Measurements from ENCODE around the gene TMEM108.

The TMEM108 gene

GRCh38 chr3:133296981-133297380 is 258.8 kb downstream of the TMEM108 start:
- H3K27ac ChIP-seq: no peak overlapping the region
- no peak for DNase-seq (ENCODE audit: low read depth, low spot score)

DNA sequence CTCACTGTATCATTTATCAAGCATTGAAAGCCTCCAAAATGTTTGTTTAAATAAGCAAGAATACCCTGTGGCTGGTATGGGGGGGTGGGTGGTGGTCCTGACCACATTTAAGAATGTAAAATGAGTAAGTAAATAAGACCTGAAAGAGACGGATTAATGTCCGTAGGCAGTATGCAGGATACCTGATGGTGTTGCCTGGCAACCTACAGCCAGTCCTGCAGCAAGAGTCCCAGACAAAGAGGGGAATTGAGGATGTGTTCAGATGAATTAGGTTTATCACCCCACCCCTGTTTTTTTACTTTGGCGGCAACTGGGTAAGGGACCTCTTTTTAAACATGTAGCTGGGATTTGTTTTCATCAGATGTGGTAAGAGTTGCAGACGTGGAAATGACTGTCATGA is 261.9 kb downstream of the TMEM108 start:
- DNase-seq (ENCODE audit: low read depth, low spot score): no peak
- H3K27ac ChIP-seq: no peak overlapping the region

DNA sequence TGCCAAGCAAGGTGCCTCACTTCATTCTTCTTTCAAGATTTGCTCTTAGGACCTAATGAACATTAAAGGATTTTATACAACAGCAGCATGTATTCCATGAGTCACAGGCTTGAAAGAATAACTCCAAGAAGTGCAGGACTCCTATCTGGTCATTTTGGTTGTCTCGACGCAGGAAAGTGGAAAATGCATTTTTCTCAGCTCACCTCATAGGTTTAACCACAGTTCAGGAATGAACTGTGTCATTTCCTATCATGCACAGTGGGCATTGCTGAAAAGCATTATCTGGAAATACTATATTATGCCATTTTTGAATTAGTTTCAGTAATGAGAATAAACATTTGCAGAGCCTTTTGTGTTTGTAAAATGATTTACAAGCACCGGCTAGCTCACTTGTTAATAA is 263.0 kb downstream of the TMEM108 start:
- H3K27ac ChIP-seq: peak overlapping the region; percentile 7
- no peak for DNase-seq (ENCODE audit: low read depth, low spot score)

- H3K27ac ChIP-seq: peak overlapping the region; percentile 7
- no peak for DNase-seq (ENCODE audit: low read depth, low spot score)
Observed at GRCh38 chr3:133301731-133302130, 263.5 kb downstream of the TMEM108 start.

DNA sequence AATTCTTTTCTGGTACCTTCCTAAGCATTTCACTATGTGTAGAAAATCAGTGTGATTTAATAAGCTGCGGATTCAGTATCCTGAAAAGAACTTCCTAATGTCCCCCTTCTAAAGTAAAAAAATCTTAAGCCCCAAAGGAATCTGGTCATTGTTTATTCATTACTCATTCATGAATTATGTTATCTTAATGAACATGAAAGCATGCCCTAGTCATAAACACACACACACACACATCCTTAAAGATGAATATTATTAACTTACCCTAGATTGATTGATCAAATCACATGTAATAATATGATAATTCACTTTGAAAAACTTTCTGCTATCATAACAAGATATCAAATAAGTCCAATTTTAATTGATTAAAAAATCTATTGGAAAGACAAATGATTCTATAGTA is 265.2 kb downstream of the TMEM108 start:
- no peak overlapping the region for H3K27ac ChIP-seq
- DNase-seq (ENCODE audit: low read depth, low spot score): no peak

GRCh38 chr3:133317866-133318265 is 279.7 kb downstream of the TMEM108 start:
- no peak for DNase-seq (ENCODE audit: low read depth, low spot score)
- H3K27ac ChIP-seq: no peak overlapping the region

GRCh38 chr3:133328373-133328772 is 290.2 kb downstream of the TMEM108 start:
- H3K27ac ChIP-seq: no peak overlapping the region
- no peak for DNase-seq (ENCODE audit: low read depth, low spot score)

- DNase-seq (ENCODE audit: low read depth, low spot score): no peak
- no peak overlapping the region for H3K27ac ChIP-seq
Observed at GRCh38 chr3:133329626-133330025, 291.4 kb downstream of the TMEM108 start.

GRCh38 chr3:133330065-133330464 is 291.9 kb downstream of the TMEM108 start:
- DNase-seq (ENCODE audit: low read depth, low spot score): no peak

GRCh38 chr3:133330522-133330921 is 292.3 kb downstream of the TMEM108 start:
- DNase-seq (ENCODE audit: low read depth, low spot score): no peak

More at GRCh38 chr3:133330065-133330464, 291.9 kb downstream of the TMEM108 start:
- H3K27ac ChIP-seq: no peak overlapping the region

GRCh38 chr3:133354721-133355120 is 316.5 kb downstream of the TMEM108 start:
- no peak overlapping the region for H3K27ac ChIP-seq
- DNase-seq (ENCODE audit: low read depth, low spot score): no peak

More at GRCh38 chr3:133330522-133330921, 292.3 kb downstream of the TMEM108 start:
- no peak overlapping the region for H3K27ac ChIP-seq

DNA sequence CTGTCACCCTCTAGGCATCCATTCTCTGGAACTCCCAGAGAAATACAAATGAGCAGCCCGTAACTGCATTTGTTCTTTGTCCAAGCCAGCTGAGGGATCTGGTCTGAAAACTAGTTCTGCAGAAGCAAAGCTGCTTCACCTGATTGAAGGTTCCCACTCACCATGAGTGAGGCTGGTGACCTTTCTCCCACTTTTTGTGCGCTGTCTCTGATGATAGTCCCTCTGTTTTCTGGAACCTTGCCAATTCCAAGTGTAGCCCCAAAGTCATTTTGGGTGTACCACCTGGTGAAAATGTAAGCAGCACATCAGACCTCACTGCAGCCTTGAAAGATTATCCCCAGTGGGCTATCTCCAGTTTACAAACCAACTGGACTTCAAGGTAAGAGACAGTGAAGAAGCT is 322.3 kb downstream of the TMEM108 start:
- no peak overlapping the region for H3K27ac ChIP-seq
- DNase-seq (ENCODE audit: low read depth, low spot score): no peak

- no peak for DNase-seq (ENCODE audit: low read depth, low spot score)
- H3K27ac ChIP-seq: no peak overlapping the region
Observed at GRCh38 chr3:133361011-133361410, 322.8 kb downstream of the TMEM108 start.

DNA sequence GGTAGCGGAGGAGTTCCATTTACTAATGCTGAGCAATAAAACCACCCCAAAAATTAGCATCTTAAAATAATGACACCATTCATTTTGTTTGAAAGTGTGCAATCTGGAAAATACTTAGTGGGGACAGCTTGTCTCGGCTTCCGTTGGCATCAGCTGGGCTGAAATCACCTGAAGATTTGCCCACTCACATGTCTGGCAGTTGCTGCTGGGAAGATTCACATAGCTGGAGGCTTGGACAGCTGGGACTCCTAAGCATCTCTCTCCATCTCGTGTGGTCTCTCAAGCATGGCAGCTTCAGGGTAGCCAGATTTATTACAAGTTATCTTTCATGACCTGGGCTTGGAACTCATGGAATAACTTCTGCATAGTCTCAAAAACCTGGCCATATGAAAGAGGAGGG is 323.2 kb downstream of the TMEM108 start:
- H3K27ac ChIP-seq: no peak overlapping the region
- DNase-seq (ENCODE audit: low read depth, low spot score): no peak

GRCh38 chr3:133362539-133362938 is 324.3 kb downstream of the TMEM108 start:
- H3K27ac ChIP-seq: no peak overlapping the region
- DNase-seq (ENCODE audit: low read depth, low spot score): no peak

DNA sequence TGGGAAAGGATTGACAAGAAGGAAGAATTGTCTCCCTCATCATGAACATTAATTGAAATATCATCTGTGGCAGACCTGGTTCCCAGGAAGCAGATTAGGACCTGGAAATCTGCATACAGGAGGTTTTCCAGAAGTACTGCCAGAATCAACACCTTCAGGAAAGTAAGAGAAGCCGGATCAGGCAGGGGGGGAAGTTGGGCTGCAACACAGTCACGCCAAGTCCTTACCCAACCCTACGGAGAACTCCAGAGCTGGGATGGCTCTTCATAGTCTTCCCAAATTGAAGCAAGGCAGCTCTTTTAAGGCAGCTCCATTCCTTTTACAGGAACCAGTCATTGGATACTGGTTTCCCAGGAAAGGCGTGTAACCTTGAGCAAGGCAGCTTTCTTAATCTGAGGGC is 326.5 kb downstream of the TMEM108 start:
- H3K27ac ChIP-seq: no peak overlapping the region
- DNase-seq (ENCODE audit: low read depth, low spot score): no peak

DNA sequence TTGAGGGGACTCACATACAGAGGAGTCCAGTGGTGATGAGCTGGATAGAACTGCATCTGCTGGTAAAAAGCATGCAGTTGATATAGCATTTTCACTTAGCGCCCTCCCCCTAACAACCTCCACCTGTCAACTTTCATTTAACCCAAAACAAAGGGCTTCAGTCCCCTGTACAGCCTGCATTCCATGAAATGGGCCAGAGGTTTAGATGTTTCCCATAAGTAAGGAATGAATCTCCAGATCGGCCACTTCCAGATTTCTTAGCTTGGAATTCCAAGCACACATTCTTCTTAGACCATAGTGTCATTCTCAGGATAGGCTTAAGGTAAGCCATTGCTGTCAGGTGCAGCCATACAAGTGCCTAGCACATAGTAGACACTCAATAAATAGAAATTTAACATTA is 328.7 kb downstream of the TMEM108 start:
- DNase-seq (ENCODE audit: low read depth, low spot score): no peak
- H3K27ac ChIP-seq: no peak overlapping the region

GRCh38 chr3:133367403-133367802 is 329.2 kb downstream of the TMEM108 start:
- DNase-seq (ENCODE audit: low read depth, low spot score): no peak
- H3K27ac ChIP-seq: no peak overlapping the region

- DNase-seq (ENCODE audit: low read depth, low spot score): no peak
- no peak overlapping the region for H3K27ac ChIP-seq
Observed at GRCh38 chr3:133367956-133368355, 329.8 kb downstream of the TMEM108 start.

DNA sequence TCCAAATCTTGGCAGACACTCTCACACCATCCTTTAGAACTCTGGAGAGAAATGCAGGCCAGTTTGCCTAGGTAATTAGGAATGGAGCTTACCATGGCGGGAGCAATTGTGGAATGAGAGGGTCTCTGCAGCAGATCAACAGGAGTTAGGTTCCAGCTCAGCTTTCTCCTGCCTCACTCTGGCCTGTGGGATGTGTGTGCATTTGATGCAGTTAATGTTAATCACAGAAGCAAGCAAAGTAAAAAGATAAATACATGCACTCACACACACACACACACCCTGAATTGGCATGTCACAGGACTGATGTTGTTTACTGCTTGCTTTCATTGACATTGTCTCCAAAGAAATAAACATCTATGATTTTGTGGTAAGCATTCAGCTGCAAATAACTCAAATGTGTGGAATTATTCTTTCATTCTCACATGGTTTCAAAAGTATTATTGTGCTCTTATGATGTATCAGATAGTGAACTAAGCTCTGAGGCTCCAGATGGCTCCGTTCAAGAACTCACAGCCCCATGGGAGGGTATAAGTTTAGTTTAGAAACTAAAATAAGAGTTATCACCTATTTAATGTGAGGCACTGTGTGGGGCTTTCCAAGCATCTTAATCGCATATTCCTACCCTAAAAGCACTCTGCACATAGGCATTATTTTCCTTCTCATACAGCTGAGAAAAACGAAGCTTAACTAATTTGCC is 330.3 kb downstream of the TMEM108 start:
- no peak overlapping the region for H3K27ac ChIP-seq
- DNase-seq (ENCODE audit: low read depth, low spot score): no peak

GRCh38 chr3:133369068-133369440 is 330.9 kb downstream of the TMEM108 start:
- no peak overlapping the region for H3K27ac ChIP-seq
- no peak for DNase-seq (ENCODE audit: low read depth, low spot score)

DNA sequence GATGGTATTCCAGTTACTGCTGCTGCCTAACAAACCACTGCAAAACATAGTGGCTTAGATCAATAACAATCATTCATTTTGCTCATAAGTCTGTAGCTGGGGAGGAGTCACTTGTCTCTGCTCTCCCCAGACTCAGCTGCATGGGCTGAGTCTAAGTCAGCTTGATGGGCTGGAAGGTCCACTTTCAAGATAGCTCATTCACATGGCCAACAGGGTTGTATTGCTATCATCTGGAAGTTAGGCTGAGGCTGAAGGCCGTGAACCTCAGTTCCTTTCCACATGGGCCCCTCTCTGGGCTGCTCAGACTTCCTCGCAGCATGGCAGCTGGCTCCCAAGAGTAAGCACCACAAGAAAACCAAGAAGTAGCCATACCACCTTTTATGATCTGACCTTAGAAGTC is 333.0 kb downstream of the TMEM108 start:
- H3K27ac ChIP-seq: no peak overlapping the region
- no peak for DNase-seq (ENCODE audit: low read depth, low spot score)

DNA sequence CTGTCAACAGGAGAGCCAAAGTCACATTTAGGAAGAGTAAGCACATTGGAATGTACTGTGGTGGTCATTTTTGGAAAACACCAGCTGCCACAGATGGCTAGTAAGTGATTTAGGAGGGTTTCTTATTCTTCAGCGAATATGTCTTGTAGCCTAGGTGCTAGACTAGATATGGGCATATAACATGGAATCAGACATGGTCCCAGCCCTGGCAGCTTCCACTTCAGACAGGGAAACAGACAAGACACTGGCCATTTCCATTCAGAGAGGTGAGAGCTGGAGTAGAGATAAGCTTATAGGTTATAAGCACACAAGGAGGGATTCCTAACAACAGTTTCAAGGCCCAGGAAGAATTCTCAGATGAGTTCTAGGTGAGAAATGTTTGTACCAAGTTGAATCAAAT is 333.5 kb downstream of the TMEM108 start:
- no peak overlapping the region for H3K27ac ChIP-seq
- no peak for DNase-seq (ENCODE audit: low read depth, low spot score)
